Fibroblast of peridontal ligament (primary cell): Measurements from ENCODE around the gene RIMKLB.
"Not testable (repeated sequence)": the region's sequence is repeated elsewhere in the genome, so short reads cannot be mapped to it uniquely, and the experiment has no call there.

Experiments used
- DNase-seq: peaks from one replicate; pipeline ENCODE4 v3.0.0-alpha.2; 2010; ENCODE audit errors: extremely low read depth

The RIMKLB gene

DNA sequence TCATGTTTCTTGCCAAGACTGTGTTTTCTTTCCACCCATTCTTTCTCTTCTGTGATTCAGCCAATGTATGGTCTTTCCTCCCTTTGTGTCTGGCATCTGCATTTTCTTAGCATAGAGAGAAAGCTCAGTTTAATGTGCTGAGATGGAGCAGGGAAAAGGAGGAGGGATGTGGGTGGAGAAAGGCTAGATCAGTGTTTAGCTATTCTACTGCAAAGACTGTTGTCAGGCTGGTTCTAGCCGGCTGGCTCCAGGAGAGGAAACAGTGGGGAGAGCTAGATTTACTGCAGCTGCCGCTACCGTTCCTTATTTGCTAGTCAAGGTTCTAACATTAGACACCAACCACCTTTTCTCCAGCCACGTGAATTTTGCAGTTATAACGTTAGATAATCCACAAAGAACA, 5.2 kb upstream of the RIMKLB start:
- DNase-seq, result peak; percentile 73

DNA sequence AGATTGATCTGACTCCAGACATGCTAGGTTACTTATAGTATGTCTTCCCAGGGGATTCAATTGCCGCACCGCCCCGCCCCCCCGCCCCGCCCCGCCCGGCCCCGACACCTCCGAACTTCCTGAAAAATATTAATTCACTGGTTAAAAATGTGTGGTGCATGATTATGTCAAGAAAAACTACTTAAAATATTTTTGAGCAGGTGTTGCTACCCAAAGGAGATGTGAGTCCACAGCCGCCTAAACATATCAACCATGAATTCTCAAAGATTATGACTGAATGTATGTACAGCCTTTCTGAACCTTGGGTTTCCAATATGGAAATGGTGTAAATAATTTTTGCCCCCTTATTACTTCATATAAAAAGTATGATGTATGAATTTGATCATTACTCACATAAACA, 2.7 kb upstream of the RIMKLB start:
- no peak for DNase-seq

DNA sequence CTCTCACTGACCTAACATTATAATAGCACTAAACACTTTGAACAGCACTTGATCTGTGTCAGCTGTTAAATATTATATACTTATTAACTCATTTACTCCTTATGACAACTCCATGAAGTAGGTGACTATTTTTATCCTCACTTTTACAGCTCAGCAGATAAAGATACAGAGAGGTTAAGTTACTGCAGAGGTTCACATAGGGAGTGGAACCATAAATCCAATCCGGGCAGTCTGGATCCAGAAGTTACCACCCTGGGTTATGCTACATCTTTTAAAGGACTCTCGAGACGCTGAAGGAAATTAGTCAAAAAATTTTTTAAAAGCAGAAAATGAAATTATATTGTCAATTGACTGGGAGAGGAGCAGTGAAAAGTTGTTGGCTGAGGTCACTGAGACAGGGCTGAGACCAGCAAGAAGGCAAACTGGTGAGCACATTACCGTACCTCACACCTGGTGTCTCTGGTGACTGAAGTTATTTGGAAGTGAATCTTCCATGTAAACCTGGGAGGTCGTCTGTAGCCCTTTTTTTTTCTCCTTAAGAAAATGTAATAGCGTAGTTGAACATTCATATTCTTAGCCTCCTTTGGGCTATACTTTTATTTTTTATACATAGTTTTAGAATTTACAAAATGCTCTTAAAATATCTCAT, 1.2 kb upstream of the RIMKLB start:
- DNase-seq, result no peak

DNA sequence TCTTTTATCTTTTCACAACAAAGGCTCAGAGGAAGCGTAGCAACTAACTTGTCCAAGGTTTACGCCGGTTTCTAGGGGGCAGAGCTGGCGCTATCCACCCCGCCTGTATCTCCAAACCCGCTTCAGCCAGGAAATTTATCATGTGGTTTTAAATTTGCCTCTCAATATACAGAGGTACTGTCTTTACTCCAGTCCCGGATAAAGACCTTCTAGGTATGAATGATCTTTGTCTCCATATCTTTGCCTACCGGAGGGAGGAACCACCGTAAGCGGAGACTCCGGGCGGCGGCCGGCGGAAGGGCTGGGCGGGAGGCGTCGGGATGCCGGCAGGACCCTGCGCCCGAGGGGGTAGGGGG, 693 bp upstream of the RIMKLB start:
- peak; percentile 45 for DNase-seq

DNA sequence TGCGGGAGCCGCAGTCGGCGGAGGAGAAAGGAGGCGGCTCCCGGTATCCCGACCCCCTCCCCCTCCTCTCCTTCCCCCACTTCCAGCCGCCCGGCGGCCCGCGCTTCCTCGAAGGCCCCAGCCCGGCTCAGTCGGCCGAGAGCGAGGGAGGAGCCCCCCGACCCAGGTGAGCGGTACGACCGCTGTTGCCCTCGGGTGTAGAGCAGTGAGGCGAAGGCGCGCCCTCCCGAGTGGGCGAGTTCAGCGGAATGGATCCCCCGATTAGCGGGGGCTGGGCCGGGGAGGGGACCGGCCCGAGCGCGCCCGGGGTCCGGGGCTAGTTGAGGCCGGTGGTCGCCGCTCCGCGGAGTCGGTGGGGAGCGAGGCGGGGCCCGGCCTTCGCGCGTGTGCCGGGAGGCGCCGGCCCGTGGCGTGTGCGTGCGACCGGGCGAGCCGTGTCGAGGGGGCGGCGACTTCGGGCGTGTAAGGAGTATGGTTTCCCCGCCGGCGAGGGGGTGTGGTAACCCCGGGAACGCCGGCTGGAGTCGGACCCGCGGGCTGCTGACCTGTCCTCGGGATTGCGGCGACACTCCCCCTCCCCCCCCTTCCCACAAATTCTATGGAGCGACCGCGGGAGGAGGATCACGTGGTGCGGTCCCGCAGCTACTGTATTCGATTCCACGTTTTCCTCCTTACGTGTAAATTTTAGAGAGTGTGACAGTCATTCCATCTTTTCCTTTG, 501 bp downstream of the RIMKLB start:
- peak; percentile 28 for DNase-seq

DNA sequence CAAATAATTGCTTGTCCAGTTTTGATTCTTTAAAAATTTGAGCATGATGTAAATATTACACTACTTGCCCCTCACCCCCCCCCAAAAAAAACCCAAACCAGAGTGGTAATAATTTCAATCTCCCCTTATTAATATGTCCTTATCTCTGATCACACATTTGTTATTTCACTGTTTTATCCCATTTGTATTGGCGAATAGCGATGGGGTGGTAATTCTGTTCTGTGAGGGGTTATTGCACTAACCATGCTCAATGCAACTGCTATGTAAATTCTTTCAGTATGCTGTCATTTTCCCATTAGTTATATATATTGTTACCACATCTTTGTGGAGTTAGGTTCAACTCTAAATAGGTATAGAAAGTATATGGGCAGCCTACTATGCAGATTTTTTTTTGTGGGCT, 1.1 kb downstream of the RIMKLB start:
- DNase-seq, result peak; percentile 35

DNA sequence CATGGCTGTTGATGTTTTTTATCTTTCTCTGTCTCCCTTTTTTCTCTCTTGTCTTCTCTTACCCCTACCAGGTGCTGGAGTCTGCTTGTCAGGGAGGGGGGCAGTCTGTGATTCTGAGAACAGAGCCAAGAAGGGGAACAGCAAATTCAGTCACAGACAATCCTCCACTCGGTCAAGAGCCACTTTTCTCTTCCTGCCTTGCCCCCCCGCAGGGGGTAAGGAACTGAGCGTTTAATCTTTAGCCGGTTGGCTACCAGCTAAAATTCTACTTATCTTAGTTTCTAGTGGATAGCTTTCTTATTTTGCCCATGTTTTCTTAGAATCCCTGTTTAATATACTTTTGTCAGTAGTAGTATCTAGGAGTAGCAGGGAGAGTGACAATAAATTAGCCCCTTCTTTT, 1.9 kb downstream of the RIMKLB start:
- no peak for DNase-seq

DNA sequence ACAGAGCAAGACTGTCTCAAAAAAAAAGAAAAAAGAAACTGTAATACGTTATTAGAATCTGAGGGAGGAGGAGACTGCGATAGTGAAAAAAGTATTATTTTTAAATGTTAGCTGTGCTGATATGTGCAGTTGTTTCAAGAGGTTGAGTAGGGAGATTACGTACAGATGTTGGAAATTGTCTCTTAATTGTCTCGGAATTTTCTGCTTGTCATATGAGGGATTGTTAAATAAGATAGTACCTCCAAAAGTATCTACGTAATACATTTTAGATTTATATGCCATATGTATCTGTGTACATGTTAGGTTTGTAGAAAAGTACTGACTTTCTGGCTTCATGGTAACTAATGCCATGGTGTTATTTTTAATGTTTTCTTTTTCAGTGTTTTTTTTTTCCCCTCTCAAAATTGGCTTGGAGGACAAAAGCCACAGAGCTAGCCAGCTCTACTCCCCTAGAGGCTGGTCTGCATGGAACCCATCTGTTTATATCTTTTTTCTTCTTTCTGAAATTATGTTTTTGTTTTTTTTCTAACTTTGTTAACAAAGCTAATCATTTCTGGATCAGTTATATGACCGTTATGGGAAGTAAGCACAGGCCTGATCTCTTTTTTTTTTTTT, 3.4 kb downstream of the RIMKLB start:
- DNase-seq, result no peak

DNA sequence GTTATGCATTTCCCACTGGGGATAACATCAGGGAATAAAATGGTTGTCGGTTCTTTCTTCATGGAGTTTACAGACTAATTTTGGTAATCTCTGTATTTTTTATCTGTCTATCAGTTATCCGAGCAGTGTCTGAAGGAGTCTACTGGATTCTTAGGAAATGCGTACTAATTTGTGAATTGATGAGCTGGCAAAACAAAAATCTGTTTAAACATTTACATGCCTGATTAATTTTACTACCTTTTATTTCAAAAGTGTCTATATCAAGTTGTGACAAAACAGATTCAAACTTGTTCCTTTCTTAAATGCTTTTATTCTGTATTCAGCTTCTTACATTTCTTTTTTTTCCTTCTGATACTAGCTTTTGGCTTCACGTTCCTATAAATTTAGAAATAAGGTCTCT, 4.4 kb downstream of the RIMKLB start:
- DNase-seq, result no peak

DNA sequence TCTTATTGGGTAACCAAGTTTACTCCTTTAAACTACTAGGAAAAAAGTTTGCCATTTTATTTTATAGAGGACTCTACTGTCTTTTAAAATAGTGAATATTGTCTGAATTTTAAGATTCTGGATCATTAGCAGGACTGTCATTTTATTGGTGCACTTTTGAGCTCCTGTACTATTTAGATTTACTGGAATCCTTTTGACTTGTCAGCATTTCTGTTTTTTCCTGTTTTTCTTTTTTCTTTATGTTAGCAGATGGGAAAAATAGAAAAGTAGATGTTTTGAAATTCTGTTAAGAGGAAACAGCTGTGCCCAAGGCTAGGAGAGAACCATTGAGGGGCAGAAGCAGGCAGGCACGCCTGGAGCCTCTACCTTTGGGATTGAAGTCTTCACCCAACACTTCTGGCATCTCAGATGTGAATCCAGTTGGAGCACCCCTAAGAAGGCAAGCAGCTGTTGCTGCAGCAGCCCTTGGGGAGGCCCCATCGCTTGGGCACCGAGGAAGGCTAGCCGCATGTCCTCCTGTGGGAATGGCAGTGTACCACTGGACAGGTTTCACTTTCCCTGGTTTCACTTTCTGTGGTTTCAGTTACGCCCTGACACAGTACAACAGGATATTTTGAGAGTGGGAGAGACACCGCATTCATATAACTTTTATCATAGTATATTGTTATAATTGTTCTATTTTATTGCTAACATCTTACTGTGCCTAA, 11.5 kb downstream of the RIMKLB start:
- DNase-seq, result peak; percentile 64

DNA sequence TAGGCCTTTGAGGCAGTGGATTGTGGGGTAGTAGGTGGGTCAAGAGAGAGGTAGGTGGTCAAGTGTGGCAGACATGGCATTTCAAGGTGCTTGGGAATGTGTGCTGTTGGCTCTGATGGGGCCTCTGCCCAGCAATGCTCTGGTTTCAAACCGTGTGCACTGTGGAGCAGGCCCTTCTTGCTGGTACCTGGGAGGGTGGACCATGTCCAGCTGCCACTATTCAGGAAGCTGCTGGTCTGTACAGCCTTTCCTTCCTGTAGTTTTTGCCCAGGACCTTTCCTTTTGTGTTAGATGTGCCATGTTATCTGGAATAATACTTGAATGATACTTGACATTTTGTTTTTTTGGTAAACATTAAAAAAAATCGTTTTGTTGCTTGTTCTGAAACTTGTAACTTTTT, 14.8 kb downstream of the RIMKLB start:
- DNase-seq, result no peak

DNA sequence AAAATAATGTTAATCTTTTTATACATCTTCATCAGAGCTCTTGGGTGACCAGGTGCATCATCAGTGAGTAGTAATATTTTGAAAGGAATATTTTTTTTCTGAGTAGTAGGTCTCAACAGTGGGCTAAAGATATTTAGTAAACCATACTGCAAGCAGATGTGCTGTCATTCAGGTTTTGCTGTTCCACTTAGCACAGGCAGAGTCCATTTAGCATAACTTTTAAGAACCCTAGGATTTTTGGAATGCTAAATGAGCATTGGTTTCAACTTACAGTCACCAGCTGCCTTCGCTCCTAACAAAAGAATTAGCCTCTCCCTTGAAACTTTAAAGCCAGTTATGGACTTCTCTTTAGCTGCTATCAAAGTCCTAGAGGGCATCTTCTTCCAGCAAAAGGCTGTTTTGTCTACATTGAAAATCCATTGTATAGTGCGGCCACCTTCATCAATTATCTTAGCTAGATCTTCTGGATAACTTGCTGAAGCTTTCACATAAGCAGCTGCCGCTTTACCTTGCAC, 24.6 kb downstream of the RIMKLB start:
- DNase-seq, result no peak

DNA sequence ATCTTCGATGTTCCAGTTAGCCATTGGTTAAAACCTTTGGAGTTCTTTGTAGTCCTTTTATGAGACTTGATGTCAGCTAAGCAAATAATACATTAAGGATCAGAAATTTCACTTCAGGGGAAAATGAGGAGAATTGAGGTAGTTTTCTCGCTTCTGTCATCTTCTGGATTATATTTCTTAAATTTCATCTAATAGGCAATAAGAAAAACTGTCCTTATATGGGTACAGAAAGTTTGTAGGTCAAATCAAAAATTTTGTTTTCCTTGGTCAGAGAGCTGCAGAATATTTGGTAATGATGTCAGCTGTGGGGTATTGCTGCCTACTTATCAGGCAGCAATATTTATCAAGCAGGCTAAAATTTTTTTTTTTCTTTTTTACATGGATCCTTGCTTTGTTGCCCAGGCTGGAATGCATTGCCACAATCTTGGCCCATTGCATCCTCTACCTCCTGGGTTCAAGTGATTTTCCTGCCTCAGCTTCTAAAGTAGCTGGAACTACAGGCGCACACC, 37.1 kb downstream of the RIMKLB start:
- peak; percentile 45 for DNase-seq

DNA sequence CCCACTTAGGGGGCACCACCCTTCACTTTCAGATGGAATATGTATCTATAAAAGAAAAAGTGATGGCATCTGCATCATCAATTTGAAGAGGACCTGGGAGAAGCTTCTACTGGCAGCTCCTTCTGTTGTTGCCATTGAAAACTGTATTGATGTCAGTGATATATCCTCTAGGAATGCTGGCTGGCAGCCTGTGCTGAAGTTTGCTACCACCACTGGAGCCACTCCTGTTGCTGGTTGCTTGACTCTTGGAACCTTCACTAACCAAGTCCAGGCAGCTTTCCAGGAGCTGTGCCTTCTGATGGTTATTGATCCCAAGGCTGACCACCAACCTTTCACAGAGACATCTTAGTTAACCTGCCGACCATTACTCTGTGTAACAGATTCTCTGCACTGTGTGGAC, 44.7 kb downstream of the RIMKLB start:
- peak; percentile 80 for DNase-seq

DNA sequence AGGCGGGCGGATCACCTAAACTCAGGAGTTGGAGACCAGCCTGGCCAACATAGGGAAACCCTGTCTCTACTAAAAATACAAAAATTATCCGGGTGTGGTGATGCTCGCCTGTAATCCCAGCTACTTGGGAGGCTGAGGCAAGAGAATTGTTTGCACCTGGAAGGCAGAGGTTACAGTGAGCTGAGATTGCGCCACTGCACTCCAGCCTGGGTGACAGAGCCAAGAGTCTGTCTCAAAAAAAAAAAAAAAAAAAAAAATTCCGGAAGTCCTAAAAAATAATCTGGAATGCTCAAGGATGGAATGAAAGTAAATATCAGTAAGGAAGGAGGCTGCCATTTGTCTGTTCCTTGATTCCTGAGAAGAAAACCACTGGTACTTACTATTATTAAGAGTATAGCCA, 45.3 kb downstream of the RIMKLB start:
- not testable (repeated sequence) for DNase-seq

DNA sequence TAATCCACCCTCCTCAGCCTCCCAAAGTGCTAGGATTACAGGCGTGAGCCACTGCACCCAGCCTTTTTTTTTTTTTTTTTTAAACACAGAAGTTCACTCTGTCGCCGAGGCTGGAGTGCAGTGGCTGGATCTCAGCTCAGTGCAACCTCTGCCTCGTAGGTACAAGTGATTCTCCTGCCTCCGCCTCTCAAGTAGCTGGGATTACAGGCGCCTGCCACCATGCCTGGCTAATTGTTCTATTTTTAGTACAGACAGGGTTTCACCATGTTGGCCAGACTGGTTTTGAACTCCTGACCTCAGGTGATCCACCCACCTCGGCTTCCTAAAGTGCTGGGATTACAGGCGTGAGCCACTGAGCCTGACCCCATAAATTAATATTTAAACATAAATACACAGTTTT, 47.8 kb downstream of the RIMKLB start:
- not testable (repeated sequence) for DNase-seq

DNA sequence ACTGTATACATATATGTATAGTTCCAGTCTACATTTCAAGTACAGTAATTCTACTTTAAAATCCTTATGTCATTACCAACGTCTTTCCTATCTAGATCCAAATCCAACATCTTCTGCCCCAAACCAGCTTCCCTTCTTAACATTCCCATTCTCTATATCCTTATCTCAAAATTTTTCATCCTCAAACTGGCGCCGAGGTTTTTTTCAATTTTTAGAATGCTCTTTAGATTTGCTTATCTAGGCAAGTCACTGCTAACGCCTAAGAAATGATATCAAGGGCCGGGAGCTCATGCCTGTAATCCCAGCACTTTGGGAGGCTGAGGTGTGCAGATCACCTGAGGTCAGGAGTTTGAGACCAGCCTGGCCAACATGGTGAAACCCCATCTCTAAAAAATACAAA, 48.3 kb downstream of the RIMKLB start:
- DNase-seq, result no peak

DNA sequence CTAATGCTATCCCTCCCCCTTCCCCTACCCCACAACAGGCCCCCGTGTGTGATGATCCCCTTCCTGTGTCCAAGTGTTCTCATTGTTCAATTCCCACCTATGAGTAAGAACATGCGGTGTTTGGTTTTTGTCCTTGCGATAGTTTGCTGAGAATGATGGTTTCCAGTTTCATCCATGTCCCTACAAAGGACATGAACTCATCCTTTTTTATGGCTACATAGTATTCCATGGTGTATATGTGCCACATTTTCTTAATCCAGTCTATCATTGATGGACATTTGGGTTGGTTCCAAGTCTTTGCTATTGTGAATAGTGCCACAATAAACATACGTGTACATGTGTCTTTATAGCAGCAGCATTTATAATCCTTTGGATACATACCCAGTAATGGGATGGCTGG, 62.3 kb downstream of the RIMKLB start:
- not testable (repeated sequence) for DNase-seq

DNA sequence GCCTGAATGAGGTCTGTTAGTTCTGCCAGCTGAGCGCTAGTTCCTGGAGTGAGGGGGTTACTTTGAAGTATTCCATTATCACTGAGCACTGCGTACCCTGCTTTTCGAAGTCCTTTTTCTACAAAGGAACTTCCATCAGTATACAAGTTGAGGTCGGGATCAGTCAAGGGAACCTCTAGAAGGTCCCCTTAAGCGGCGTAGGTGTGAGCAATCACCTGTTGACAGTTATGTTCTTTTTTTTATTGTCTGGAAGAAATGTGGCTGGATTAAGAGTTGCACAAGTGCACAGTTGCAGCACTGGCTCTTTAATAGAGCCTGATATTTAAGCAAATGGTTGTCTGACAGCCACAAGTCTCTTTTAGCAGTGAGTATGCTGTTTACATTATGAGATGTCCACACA, 64.9 kb downstream of the RIMKLB start:
- DNase-seq, result not testable (repeated sequence)

DNA sequence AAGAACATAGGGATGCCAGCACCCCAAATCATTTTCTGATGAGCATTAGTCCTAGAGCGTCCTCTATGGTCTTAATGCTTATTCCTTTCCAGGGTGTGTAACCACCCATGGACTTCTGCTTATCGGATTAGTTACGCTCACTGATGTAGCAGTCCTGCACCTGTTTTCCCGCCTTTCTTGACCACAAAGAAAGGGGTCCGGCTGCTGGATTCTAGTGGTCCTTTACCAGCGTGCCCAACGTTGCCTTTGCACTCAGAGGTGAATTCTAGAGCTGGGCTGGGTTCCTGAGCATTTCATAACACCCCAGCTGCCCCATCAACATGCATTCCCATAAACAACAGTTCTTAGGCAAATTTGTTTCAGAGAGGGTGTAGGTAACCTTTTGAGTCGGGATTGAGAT, 68.3 kb downstream of the RIMKLB start:
- not testable (repeated sequence) for DNase-seq

DNA sequence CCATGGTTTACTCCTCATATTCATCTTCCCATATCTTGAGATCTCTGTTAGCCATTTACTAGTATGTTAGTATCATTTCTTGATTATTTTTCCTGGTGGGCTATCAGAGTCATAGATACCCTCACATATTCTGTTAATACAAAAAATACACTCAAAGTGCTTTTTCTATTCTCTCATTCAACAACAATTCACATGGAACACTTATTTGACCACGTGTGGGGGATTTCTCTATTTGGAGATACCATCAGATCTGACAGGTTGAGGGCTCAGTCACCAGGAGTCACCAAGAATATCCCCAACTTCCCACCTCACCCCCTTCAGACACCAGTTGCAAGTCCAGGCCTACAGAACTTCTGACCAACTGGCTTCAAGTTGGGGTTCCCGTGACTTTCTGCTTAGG, 72.7 kb downstream of the RIMKLB start:
- DNase-seq, result no peak

DNA sequence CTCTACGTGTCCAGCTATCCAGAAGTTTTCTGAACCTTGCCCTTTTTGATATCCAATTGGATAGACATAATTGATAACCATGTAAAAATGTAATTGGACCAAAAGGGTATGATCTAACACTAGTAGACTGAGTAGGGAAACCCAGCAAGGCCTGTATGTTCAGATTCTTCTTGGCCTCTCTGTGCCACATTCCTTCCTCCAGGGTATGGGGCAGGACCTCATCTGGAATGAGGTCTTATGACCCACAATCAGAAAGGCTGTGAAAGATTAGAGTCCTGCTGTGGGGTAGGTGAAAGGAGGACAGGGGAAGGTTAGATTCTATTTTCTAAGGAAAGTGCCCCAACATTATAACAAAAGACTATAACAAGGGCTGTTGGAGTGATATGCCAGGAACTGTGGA, 73.3 kb downstream of the RIMKLB start:
- no peak for DNase-seq
